ENCODE measurements around the gene TDP1.

DNA sequence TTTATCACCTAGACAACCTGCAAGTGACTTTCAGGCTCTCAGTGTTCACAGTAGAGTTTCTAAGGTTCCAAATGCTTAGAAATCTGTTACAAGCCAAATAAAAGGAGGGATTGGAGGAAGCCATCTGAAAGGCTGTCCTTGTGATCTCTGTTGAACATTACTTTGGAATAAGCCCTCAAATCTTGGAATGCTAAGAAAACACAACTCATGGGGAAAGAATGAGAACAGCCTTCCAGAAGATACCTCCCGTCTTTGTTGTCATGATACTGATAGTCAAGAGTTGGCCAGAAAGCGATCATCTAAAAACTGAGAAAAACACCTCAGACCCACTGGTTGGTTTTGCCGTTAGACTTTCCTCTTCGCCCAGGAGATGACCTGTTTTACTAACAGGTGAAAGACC, 61.6 kb downstream of the TDP1 start:
- TF ChIP-seq, protein P1, sequence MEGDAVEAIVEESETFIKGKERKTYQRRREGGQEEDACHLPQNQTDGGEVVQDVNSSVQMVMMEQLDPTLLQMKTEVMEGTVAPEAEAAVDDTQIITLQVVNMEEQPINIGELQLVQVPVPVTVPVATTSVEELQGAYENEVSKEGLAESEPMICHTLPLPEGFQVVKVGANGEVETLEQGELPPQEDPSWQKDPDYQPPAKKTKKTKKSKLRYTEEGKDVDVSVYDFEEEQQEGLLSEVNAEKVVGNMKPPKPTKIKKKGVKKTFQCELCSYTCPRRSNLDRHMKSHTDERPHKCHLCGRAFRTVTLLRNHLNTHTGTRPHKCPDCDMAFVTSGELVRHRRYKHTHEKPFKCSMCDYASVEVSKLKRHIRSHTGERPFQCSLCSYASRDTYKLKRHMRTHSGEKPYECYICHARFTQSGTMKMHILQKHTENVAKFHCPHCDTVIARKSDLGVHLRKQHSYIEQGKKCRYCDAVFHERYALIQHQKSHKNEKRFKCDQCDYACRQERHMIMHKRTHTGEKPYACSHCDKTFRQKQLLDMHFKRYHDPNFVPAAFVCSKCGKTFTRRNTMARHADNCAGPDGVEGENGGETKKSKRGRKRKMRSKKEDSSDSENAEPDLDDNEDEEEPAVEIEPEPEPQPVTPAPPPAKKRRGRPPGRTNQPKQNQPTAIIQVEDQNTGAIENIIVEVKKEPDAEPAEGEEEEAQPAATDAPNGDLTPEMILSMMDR (IDR thresholded peaks at IDR 0.05) = no peak
- TF ChIP-seq POLR2A (IDR thresholded peaks at IDR 0.05) = no peak

Measured in lower leg skin (tissue), 3 donors.